PC-3 (cell line): ENCODE results near the gene SCRT2. TPM values are rescaled to one million over a fixed set of nuclear protein-coding genes. Genes with fewer than 3 reads are reported as not detected.
"Not testable (repeated sequence)": the region's sequence is repeated elsewhere in the genome, so short reads cannot be mapped to it uniquely, and the experiment has no call there.

Experiments
- ATAC-seq: fragments of 200-7000 bp; cut with Tn5 transposase; 2 replicates; pipeline ENCODE4 v1.9.1; 2020; ENCODE audit warnings: mild to moderate bottlenecking, moderate library complexity
- BruUV-seq: library from RNA; stranded (reverse); fragments of 400-500 nt; replicated peaks from 2 replicates; lab custom pipeline; 2021; lab: Mats Ljungman, UMichigan
- CTCF ChIA-PET: fragments of 300-600 bp; sonication (Branson Sonifier 250); formaldehyde crosslinking; loops from one replicate; lab custom pipeline; 2022; ENCODE audit warnings: antibody characterized with exemption; lab: Charles Lee
- POLR2A ChIA-PET: fragments of 300-600 bp; sonication (Branson Sonifier 250); formaldehyde crosslinking; loops from one replicate; lab custom pipeline; 2022; ENCODE audit warnings: antibody characterized with exemption; ENCODE audit not compliant: unreplicated experiment; lab: Charles Lee
- DNase-seq: peaks from one replicate; pipeline ENCODE4 v3.0.0-alpha.2; 2015
- H2AFZ ChIP-seq: fragments of 300-600 bp; sonication (generic); 2 replicates; pipeline ENCODE4 v1.6.0; 2016; ENCODE audit warnings: antibody characterized with exemption, low read length
- H3F3A ChIP-seq: fragments of 300-600 bp; sonication (generic); one replicate; pipeline ENCODE4 v1.6.0; 2017; ENCODE audit warnings: antibody characterized with exemption, low read length, control low read depth, mild to moderate bottlenecking; ENCODE audit not compliant: unreplicated experiment
- H3K27ac ChIP-seq: fragments of 300-600 bp; sonication (generic); 2 replicates; pipeline ENCODE4 v1.5.1; 2016; ENCODE audit warnings: mild to moderate bottlenecking, low read length
- H3K27me3 ChIP-seq: fragments of 300-600 bp; sonication (generic); 2 replicates; pipeline ENCODE4 v1.6.1; 2016; ENCODE audit warnings: low read length, mixed read lengths
- H3K36me3 ChIP-seq: fragments of 300-600 bp; sonication (generic); 2 replicates; pipeline ENCODE4 v1.6.1; 2016; ENCODE audit warnings: low read depth, mixed run types, low read length, mixed read lengths
- H3K4me1 ChIP-seq: fragments of 300-600 bp; sonication (generic); 2 replicates; pipeline ENCODE4 v1.5.1; 2016; ENCODE audit warnings: low read length; ENCODE audit not compliant: insufficient read depth
- H3K4me2 ChIP-seq: fragments of 300-600 bp; sonication (generic); 2 replicates; pipeline ENCODE4 v1.6.0; 2016; ENCODE audit warnings: low read length
- H3K4me3 ChIP-seq: fragments of 300-600 bp; sonication (generic); 2 replicates; pipeline ENCODE4 v1.5.1; 2016; ENCODE audit warnings: mild to moderate bottlenecking, low read length, mixed read lengths
- H3K79me2 ChIP-seq: fragments of 300-600 bp; sonication (generic); 2 replicates; pipeline ENCODE4 v1.6.1; 2017; ENCODE audit warnings: low read length, mixed read lengths
- H3K9ac ChIP-seq: fragments of 300-600 bp; sonication (generic); 2 replicates; pipeline ENCODE4 v1.6.0; 2016; ENCODE audit warnings: mild to moderate bottlenecking, low read length
- H3K9me2 ChIP-seq: fragments of 300-600 bp; sonication (generic); replicated peaks from 2 replicates; pipeline ENCODE4 v1.6.1; 2016; ENCODE audit warnings: mixed run types, low read length, mixed read lengths
- H3K9me3 ChIP-seq: fragments of 300-600 bp; sonication (generic); 2 replicates; pipeline ENCODE4 v1.6.1; 2016; ENCODE audit warnings: low read length, mixed read lengths
- H4K20me1 ChIP-seq: fragments of 300-600 bp; sonication (generic); 2 replicates; pipeline ENCODE4 v1.6.1; 2016; ENCODE audit warnings: low read length, mixed read lengths
- EZH2 ChIP-seq: fragments of 300-600 bp; sonication (generic); IDR thresholded peaks from one replicate; pipeline ENCODE4 v1.6.1; 2017; ENCODE audit warnings: antibody characterized with exemption, mild to moderate bottlenecking, low read length; ENCODE audit not compliant: unreplicated experiment
- EZH2phosphoT487 ChIP-seq: fragments of 300-600 bp; sonication (generic); IDR thresholded peaks from 2 replicates; pipeline ENCODE4 v1.6.1; 2018; ENCODE audit warnings: mild to moderate bottlenecking, antibody characterized with exemption, low read length, borderline replicate concordance
- intact Hi-C: fragments of 100-400 bp; cut with micrococcal nuclease; formaldehyde crosslinking; loops from 2 replicates; pipeline ENCODE4 v1.9.0; 2023
- total RNA-seq: library from RNA; depleted of rRNA; stranded (reverse); fragments of >200 nt; gene quantifications from 2 replicates; pipeline ENCODE4 v1.2.3, GENCODE V29; 2014
- TF ChIP-seq, protein P1 (sequence below): fragments of 300-600 bp; sonication (generic); conservative IDR thresholded peaks from 2 replicates; pipeline ENCODE4 v1.5.1; 2017; ENCODE audit warnings: antibody characterized with exemption, low read depth, mild to moderate bottlenecking, low read length

Gene SCRT2
- total RNA-seq, 1 experiment from 2014 or later = not detected

GRCh38 chr20:697826-698225, 22.2 kb upstream of the SCRT2 start:
- Histone ChIP-seq H3K4me2 (no peak overlapping the region), H3K9me2 (no peaks in the 10 kb centered on the region), H2AFZ (no peak overlapping the region), H3K4me3 (no peak overlapping the region), H3K9me3 (no peaks in the 10 kb centered on the region), H3K36me3 (no peaks in the 10 kb centered on the region), H3K4me1 (no peaks in the 10 kb centered on the region), H3K27me3 (peaks cover 74% of the 10 kb centered on the region), H3K27ac (no peak overlapping the region), H4K20me1 (no peaks in the 10 kb centered on the region), H3F3A (no peaks in the 10 kb centered on the region), H3K9ac (no peak overlapping the region), H3K79me2 (no peaks in the 10 kb centered on the region)
- no peak for DNase-seq
- ChIA-PET CTCF (no interaction called here), POLR2A (no interaction called here)
- intact Hi-C loops = no loop called here
- no TSS peak for BruUV-seq
- TF ChIP-seq, protein P1, sequence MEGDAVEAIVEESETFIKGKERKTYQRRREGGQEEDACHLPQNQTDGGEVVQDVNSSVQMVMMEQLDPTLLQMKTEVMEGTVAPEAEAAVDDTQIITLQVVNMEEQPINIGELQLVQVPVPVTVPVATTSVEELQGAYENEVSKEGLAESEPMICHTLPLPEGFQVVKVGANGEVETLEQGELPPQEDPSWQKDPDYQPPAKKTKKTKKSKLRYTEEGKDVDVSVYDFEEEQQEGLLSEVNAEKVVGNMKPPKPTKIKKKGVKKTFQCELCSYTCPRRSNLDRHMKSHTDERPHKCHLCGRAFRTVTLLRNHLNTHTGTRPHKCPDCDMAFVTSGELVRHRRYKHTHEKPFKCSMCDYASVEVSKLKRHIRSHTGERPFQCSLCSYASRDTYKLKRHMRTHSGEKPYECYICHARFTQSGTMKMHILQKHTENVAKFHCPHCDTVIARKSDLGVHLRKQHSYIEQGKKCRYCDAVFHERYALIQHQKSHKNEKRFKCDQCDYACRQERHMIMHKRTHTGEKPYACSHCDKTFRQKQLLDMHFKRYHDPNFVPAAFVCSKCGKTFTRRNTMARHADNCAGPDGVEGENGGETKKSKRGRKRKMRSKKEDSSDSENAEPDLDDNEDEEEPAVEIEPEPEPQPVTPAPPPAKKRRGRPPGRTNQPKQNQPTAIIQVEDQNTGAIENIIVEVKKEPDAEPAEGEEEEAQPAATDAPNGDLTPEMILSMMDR = no peak
- no peak for TF ChIP-seq EZH2phosphoT487
- no peak for TF ChIP-seq EZH2
- ATAC-seq = no peak

- no peak for TF ChIP-seq EZH2
- TF ChIP-seq, protein P1 = no peak
- no peak for TF ChIP-seq EZH2phosphoT487
- intact Hi-C loops = no loop called here
- no peaks in the 10 kb centered on the region for H3K36me3 ChIP-seq
These were observed 19.7 kb upstream of the SCRT2 start for GRCh38 chr20:695165-695866.

GRCh38 chr20:694496-694895, 18.9 kb upstream of the SCRT2 start:
- ChIA-PET CTCF (no interaction called here), POLR2A (no interaction called here)
- Histone ChIP-seq H3K4me2 (no peak overlapping the region), H3K79me2 (no peaks in the 10 kb centered on the region), H3K4me1 (no peaks in the 10 kb centered on the region), H3K4me3 (no peak overlapping the region), H3K9me2 (no peaks in the 10 kb centered on the region), H3K9ac (no peak overlapping the region), H2AFZ (no peak overlapping the region), H3K36me3 (no peaks in the 10 kb centered on the region), H3K27me3 (peaks cover 84% of the 10 kb centered on the region), H4K20me1 (no peaks in the 10 kb centered on the region), H3K27ac (no peak overlapping the region), H3K9me3 (no peaks in the 10 kb centered on the region), H3F3A (no peaks in the 10 kb centered on the region)
- DNase-seq (no peak), ATAC-seq (no peak)
- no TSS peak for BruUV-seq
- intact Hi-C loops = no loop called here
- TF ChIP-seq EZH2 (no peak), EZH2phosphoT487 (no peak)
- TF ChIP-seq, protein P1 = no peak

More at GRCh38 chr20:695165-695866, 19.7 kb upstream of the SCRT2 start:
- Histone ChIP-seq H3K79me2 (no peaks in the 10 kb centered on the region), H3K4me1 (no peaks in the 10 kb centered on the region), H3K4me2 (no peak overlapping the region), H3K4me3 (no peak overlapping the region), H3K9me2 (no peaks in the 10 kb centered on the region), H3K9ac (no peak overlapping the region), H3K27ac (no peak overlapping the region), H2AFZ (no peak overlapping the region), H3F3A (no peaks in the 10 kb centered on the region), H4K20me1 (no peaks in the 10 kb centered on the region), H3K9me3 (no peaks in the 10 kb centered on the region), H3K27me3 (peaks cover 84% of the 10 kb centered on the region)
- no peak for ATAC-seq
- no peak for DNase-seq
- CTCF ChIA-PET = no interaction called here
- no TSS peak for BruUV-seq
- POLR2A ChIA-PET = no interaction called here

DNA sequence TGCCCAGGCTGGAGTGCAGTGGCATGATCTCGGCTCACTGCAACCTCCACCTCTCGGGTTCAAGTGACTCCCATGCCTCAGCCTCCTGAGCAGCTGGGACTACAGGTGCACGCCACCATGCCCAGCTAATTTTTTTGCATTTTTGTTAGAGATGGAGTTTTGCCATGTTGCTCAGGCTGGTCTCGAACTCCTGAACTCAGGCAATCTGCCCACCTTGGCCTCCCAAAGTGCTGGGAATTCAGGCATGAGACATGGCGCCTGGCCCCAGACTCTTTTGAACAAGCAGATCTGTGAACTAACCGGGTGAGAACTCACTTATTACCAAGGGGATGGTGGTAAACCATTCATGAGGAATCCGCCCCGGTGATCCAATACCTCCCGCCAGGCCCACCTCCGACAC, 18.2 kb upstream of the SCRT2 start:
- POLR2A ChIA-PET, H3K9me3 ChIP-seq, H3K4me2 ChIP-seq, H3K4me3 ChIP-seq, intact Hi-C loops, H2AFZ ChIP-seq, H4K20me1 ChIP-seq, DNase-seq, H3K9ac ChIP-seq, H3F3A ChIP-seq, H3K9me2 ChIP-seq, H3K36me3 ChIP-seq, H3K4me1 ChIP-seq, H3K27ac ChIP-seq, H3K79me2 ChIP-seq, BruUV-seq, CTCF ChIA-PET, ATAC-seq: not testable (repeated sequence)
- peaks cover 87% of the 10 kb centered on the region for H3K27me3 ChIP-seq
